Tibial artery (tissue), 4 donors: ENCODE measurements around the gene TBC1D4.

Source experiments
- DNase-seq, 2 donors: peaks; one replicate each; pipeline ENCODE4 v3.0.0-alpha.2; 2019
- H3K27ac ChIP-seq, 2 donors: fragments of 200-600 bp; sonication (generic) in 1 of 2; 1 replicate in 1 of 2; 2 replicates in 1 of 2; pipeline ENCODE4 v1.5.1; 2018 to 2019; ENCODE audit warnings: mild to moderate bottlenecking in 1 of 2
- H3K27me3 ChIP-seq, 2 donors: fragments of 200-600 bp; sonication (generic) in 1 of 2; one replicate each; pipeline versions ENCODE4 v1.5.1 to v1.6.0; 2016 to 2019
- H3K36me3 ChIP-seq, 3 donors: fragments of 200-600 bp; sonication (generic) in 2 of 3; one replicate each; pipeline ENCODE4 v1.5.1; 2016 to 2019; ENCODE audit warnings: mild to moderate bottlenecking in 2 of 3
- H3K4me1 ChIP-seq, 4 donors: fragments of 200-600 bp; sonication (generic) in 2 of 4; 1 replicate in 3 of 4; 2 replicates in 1 of 4; pipeline ENCODE4 v1.5.1; 2016 to 2019
- H3K4me3 ChIP-seq, 2 donors: fragments of 200-600 bp; sonication (generic) in 1 of 2; 1 replicate in 1 of 2; 2 replicates in 1 of 2; pipeline ENCODE4 v1.5.1; 2018 to 2019; ENCODE audit warnings: mild to moderate bottlenecking in 2 of 2
- H3K9me3 ChIP-seq, 3 donors: fragments of 200-600 bp; sonication (generic) in 1 of 3; one replicate each; pipeline ENCODE4 v1.5.1; 2016 to 2019
- intact Hi-C: fragments of 100-400 bp; cut with DNase I; formaldehyde crosslinking; loops from one replicate; pipeline ENCODE4 v1.15.0; 2023; ENCODE audit warnings: low total_unique reads
- TF ChIP-seq, protein P1 (sequence below), 2 experiments: fragments of 200-600 bp in 1 of 2; fragments of 450-650 bp in 1 of 2; IDR thresholded peaks; one replicate each; pipeline ENCODE4 v1.5.1; 2017 to 2019; ENCODE audit warnings: antibody characterized with exemption in 2 of 2, mild to moderate bottlenecking in 1 of 2, moderate library complexity in 1 of 2

The TBC1D4 gene

DNA sequence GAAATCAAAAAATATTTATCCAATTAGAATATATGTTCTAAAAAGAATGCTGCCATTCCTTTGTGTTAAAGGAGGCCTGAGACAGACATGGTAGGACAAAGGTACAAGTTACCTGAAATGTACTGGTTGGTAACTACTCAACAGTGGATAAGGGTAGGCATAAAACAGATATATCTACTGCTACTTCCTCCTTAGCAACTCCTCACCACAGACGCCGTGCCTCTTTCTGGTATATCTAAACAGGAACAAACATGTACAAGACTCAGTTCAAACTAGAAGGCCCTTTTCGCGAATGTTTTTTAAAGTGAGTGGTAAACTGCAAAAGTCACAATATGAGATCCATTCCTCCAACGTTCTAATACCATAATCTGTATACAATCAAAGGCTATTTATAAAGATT is 86.9 kb downstream of the TBC1D4 start:
- H3K27me3 ChIP-seq: no peaks in the 10 kb centered on the region
- H3K9me3 ChIP-seq: no peaks in the 10 kb centered on the region
- DNase-seq: peak in 1 of 2 donors; percentile 35
- intact Hi-C loops: no loop called here
- no peak overlapping the region for H3K27ac ChIP-seq
- no peaks in the 10 kb centered on the region for H3K36me3 ChIP-seq
- H3K4me3 ChIP-seq: no peak overlapping the region
- TF ChIP-seq, protein P1, sequence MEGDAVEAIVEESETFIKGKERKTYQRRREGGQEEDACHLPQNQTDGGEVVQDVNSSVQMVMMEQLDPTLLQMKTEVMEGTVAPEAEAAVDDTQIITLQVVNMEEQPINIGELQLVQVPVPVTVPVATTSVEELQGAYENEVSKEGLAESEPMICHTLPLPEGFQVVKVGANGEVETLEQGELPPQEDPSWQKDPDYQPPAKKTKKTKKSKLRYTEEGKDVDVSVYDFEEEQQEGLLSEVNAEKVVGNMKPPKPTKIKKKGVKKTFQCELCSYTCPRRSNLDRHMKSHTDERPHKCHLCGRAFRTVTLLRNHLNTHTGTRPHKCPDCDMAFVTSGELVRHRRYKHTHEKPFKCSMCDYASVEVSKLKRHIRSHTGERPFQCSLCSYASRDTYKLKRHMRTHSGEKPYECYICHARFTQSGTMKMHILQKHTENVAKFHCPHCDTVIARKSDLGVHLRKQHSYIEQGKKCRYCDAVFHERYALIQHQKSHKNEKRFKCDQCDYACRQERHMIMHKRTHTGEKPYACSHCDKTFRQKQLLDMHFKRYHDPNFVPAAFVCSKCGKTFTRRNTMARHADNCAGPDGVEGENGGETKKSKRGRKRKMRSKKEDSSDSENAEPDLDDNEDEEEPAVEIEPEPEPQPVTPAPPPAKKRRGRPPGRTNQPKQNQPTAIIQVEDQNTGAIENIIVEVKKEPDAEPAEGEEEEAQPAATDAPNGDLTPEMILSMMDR (IDR thresholded peaks at IDR 0.05): no peak
- no peaks in the 10 kb centered on the region for H3K4me1 ChIP-seq

DNA sequence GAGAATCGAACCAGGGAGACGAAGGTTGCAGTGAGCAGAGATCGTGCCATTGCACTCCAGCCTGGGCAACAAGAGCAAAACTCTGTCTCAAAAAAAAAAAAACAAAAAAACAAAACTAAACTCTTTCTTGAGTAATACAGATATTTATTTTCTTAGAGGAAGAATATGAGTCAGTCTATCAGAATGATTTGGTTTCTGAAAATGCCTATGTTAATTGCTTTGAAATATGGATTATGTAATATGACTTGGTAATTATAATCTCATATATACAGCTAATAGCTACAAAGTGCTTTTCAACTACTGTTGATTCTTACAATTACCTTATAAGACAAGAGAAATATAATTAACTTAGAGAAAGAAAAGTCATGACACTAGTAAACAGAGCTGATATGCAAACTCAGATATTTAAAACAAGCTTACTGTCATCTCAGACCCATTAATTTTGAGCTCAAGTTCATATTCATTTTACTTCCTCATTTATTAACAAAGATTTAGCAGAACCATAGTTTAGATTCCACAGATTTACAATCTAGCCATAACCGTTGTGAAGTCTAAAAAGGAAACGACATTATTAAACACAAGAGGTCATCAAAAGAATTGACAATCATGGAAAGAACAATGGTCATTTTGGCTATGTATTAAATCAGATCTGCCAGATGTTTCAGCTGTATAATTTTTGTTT is 88.0 kb downstream of the TBC1D4 start:
- intact Hi-C loops: no loop called here
- Histone ChIP-seq H3K27ac (no peak overlapping the region), H3K36me3 (no peaks in the 10 kb centered on the region), H3K4me1 (no peaks in the 10 kb centered on the region), H3K9me3 (no peaks in the 10 kb centered on the region), H3K4me3 (no peak overlapping the region), H3K27me3 (no peaks in the 10 kb centered on the region)
- DNase-seq: no peak
- TF ChIP-seq, protein P1 (IDR thresholded peaks at IDR 0.05): no peak

DNA sequence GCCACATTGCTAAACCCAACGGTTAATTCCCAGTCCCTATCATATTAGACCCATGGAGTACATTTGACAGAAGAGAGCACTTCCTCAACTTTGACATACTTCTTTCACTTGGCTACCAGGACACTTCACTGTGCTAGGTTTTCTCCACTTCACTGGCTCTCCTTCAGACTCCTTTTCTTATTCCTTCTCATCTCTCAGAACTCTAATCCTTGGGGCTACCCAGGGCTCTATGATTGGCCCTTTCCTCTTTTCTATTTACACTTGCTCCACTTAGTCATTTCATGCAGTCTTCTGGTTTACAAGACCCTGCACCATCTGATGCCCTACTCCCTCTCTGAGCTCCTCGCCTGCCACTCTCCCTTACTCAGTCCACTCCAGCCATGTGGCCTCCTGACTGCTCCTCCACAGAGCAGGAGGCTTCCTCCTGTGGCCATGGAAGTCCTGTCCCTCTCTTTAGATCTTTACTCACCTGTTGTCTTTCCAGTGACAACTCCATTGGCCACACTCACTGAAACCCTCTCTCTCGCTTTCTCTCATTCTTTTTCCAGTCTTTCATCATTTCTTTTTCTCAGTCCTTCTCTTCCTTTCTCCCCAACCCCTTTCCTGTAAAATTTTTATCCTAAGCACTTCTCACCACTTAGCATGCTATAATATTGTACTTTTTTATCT is 90.4 kb downstream of the TBC1D4 start:
- Histone ChIP-seq H3K27ac (no peak overlapping the region), H3K4me1 (no peaks in the 10 kb centered on the region), H3K4me3 (no peak overlapping the region), H3K27me3 (no peaks in the 10 kb centered on the region), H3K9me3 (no peaks in the 10 kb centered on the region), H3K36me3 (no peaks in the 10 kb centered on the region)
- intact Hi-C loops: no loop called here
- TF ChIP-seq, protein P1 (IDR thresholded peaks at IDR 0.05): no peak
- no peak for DNase-seq

DNA sequence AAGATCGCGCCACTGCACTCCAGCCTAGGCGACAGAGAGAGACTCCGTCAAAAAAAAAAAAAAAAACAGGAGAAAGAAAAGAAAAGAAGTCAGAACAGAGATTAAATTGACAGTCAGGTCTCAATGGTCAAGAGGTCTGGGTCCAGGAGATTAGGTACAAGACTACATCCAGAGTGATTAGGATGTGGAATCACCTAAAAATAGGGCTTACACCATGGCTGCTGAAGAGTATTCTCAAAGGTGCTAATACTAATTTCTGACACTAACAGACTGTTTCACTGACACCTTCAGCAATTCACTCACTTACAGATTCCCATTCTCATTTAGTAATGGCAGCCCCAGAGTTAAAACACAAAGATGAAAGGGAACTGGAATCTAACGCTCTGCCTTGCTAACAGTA is 91.7 kb downstream of the TBC1D4 start:
- Histone ChIP-seq H3K36me3 (no peaks in the 10 kb centered on the region), H3K9me3 (no peaks in the 10 kb centered on the region), H3K4me3 (no peak overlapping the region), H3K27ac (no peak overlapping the region), H3K4me1 (no peaks in the 10 kb centered on the region), H3K27me3 (no peaks in the 10 kb centered on the region)
- intact Hi-C loops: no loop called here
- no peak for DNase-seq
- TF ChIP-seq, protein P1 (IDR thresholded peaks at IDR 0.05): no peak

DNA sequence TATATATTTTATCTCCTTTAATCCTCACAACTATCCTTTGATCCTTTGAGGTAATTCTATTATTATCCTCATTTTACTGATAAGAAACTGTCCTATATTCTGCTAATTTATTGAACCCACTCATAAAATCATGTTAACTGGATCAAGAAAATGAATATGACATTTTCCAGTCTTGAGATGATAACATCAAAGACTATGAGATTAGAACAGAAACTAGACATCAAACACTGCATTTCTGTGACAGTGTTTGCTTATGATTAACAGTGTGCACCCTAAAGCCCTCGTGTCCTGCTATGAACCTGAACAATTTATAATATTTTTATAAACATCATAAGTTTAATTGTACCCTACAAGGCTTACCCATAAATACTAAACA is 96.3 kb downstream of the TBC1D4 start:
- TF ChIP-seq, protein P1 (IDR thresholded peaks at IDR 0.05): no peak
- intact Hi-C loops: no loop called here
- Histone ChIP-seq H3K4me1 (no peaks in the 10 kb centered on the region), H3K27me3 (no peaks in the 10 kb centered on the region), H3K9me3 (no peaks in the 10 kb centered on the region), H3K4me3 (no peak overlapping the region), H3K36me3 (no peaks in the 10 kb centered on the region), H3K27ac (no peak overlapping the region)
- DNase-seq: no peak
